22Rv1 (cell line): ENCODE results near the gene RCSD1.

Experiments
- CTCF ChIP-seq: fragments of 450-650 bp; IDR thresholded peaks from 2 replicates; pipeline ENCODE4 v1.5.1; 2017; ENCODE audit warnings: mild to moderate bottlenecking
- ZFX ChIP-seq: fragments of 450-650 bp; IDR thresholded peaks from 2 replicates; pipeline ENCODE4 v1.6.1; 2017; ENCODE audit warnings: antibody characterized with exemption, borderline replicate concordance

- no peak for TF ChIP-seq CTCF
- TF ChIP-seq ZFX: no peak
These were observed 12.4 kb downstream of the RCSD1 start for GRCh38 chr1:167642501-167642826.
